ENCODE measurements around the gene CNOT8. TPM values are rescaled to one million over a fixed set of nuclear protein-coding genes. Genes with fewer than 3 reads are reported as not detected.
A peak's percentile ranks its signal among the peaks of the same experiment; 100 is the strongest.

Gene CNOT8
- total and polyA plus RNA-seq, 11 donors = 11.5 to 45.6 (median 25.2) TPM

GRCh38 chr5:154865466-154866184 lies 7.2 kb downstream of the CNOT8 start:
- WGBS, 4 donors = 63 to 73% (median 68%) methylated on average over 5 of the region's 5 CpGs
- ATAC-seq (no peak), DNase-seq (no peak)
- no peak overlapping the region for H3K4me3 ChIP-seq
- TF ChIP-seq CTCF (IDR thresholded peaks at IDR 0.05) (no peak), POLR2A (IDR thresholded peaks at IDR 0.05) (no peak)
- no peaks in the 10 kb centered on the region for H3K27me3 ChIP-seq
- H3K4me1 ChIP-seq = peaks cover under 1 to 32% (median 13%) of the 10 kb centered on the region in 12 donors
- H3K36me3 ChIP-seq = peaks cover 0 to 85% (median 54%) of the 10 kb centered on the region in 9 donors
- intact Hi-C loops (cut with DNase I) = no loop called here
- H3K27ac ChIP-seq = no peak overlapping the region
- H3K9me3 ChIP-seq = no peaks in the 10 kb centered on the region

GRCh38 chr5:154866841-154867240 lies 8.4 kb downstream of the CNOT8 start:
- DNase-seq (no peak), ATAC-seq (no peak)
- no peak overlapping the region for H3K27ac ChIP-seq
- H3K4me3 ChIP-seq = no peak overlapping the region
- intact Hi-C loops (cut with DNase I) = no loop called here
- H3K27me3 ChIP-seq = no peaks in the 10 kb centered on the region
- 85 to 89% (median 86%) methylated on average over 2 of the region's 2 CpGs for WGBS, 4 donors
- no peaks in the 10 kb centered on the region for H3K9me3 ChIP-seq
- H3K4me1 ChIP-seq = peaks cover 0 to 20% (median 2%) of the 10 kb centered on the region in 12 donors
- TF ChIP-seq CTCF (IDR thresholded peaks at IDR 0.05) = no peak
- no peak for TF ChIP-seq POLR2A (IDR thresholded peaks at IDR 0.05)
- peaks cover 0 to 89% (median 66%) of the 10 kb centered on the region in 9 donors for H3K36me3 ChIP-seq

- Histone ChIP-seq H3K9me3 (no peaks in the 10 kb centered on the region), H3K4me1 (peaks cover 0 to 3% (median 0%) of the 10 kb centered on the region in 12 donors), H3K36me3 (peaks cover 3 to 94% (median 77%) of the 10 kb centered on the region in 9 donors), H3K27ac (no peak overlapping the region), H3K4me3 (no peak overlapping the region), H3K27me3 (no peaks in the 10 kb centered on the region)
- WGBS, 4 donors = 74 to 83% (median 82%) methylated on average over 5 of the region's 5 CpGs
- ATAC-seq (peak in 3 of 4 donors; percentile 34 to 54 (median 53)), DNase-seq (no peak)
- intact Hi-C loops (cut with DNase I) = no loop called here
- TF ChIP-seq CTCF (IDR thresholded peaks at IDR 0.05) (peak in 1 of 12 donors; percentile 25), POLR2A (IDR thresholded peaks at IDR 0.05) (no peak)
Observed at GRCh38 chr5:154868702-154869101, 10.3 kb downstream of the CNOT8 start.

GRCh38 chr5:154871734-154872133 lies 13.3 kb downstream of the CNOT8 start:
- DNase-seq (no peak), ATAC-seq (no peak)
- H3K4me1 ChIP-seq = peaks cover 0 to 3% (median 0%) of the 10 kb centered on the region in 12 donors
- TF ChIP-seq POLR2A (IDR thresholded peaks at IDR 0.05) = no peak
- no peak for TF ChIP-seq CTCF (IDR thresholded peaks at IDR 0.05)
- H3K36me3 ChIP-seq = peaks cover 3 to 94% (median 82%) of the 10 kb centered on the region in 9 donors
- 90 to 93% (median 92%) methylated on average over 4 of the region's 4 CpGs for WGBS, 4 donors
- H3K4me3 ChIP-seq = no peak overlapping the region
- intact Hi-C loops (cut with DNase I) = no loop called here
- no peaks in the 10 kb centered on the region for H3K9me3 ChIP-seq
- H3K27ac ChIP-seq = peak overlapping the region in 1 of 12 donors; percentile 53
- H3K27me3 ChIP-seq = no peaks in the 10 kb centered on the region

All from heart left ventricle (tissue), 16 donors.